ENCODE data around the gene KCMF1. TPM values are rescaled to one million over a fixed set of nuclear protein-coding genes. Genes with fewer than 3 reads are reported as not detected.

The KCMF1 gene
- total RNA-seq, 2 experiments from 2014 or later = 105 to 109 TPM

DNA sequence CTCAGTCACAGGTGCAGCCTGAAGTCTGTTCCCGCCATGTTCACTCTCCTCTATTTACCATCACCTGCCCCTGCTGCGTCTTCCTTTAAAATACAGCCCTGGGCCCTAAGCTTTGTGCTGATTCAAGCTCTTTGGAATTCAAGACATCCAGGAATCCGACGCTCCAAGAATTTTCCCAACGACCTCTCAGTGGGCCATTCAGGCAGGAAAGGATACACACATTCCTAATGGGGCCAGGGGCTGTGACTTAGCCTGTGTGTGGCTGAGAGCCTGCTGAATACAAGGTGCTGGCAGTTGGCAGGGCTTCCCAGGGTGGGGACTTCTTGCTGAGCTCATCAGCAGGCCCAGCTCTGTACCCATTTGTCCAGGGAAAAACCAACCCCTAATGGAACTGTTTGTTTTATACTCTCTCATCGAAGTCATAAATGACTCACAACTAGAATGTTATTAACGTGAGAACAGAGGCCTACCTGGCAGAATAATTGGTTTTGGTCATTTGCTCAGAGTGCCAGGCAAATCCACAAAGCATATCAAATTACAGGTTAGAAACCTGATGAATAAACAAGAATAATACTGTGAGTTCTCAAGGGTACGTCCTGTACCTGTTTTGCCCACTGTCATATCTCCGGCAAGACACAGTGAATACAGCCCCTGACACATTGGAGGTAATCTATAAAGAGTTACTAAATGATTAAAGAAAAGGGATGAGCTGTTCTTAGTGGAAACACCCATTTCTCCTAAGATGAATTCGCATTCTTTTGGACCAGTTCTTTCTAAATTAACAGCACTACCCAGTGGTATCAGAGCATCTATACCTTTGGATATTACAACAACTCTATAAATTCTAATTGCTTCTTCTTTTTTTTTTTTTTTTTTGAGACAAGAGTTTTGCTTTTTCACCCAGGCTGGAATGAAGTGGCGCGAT is 12.6 kb upstream of the KCMF1 start:
- intact Hi-C loops (cut with micrococcal nuclease) = no loop called here
- no peak for DNase-seq

GRCh38 chr2:84959095-84959565 is 11.8 kb upstream of the KCMF1 start:
- peaks cover 39% of the 10 kb centered on the region for H3K4me1 Mint-ChIP-seq (ENCODE audit: low read depth)
- intact Hi-C loops (cut with micrococcal nuclease) = no loop called here
- CTCF ChIA-PET = interaction anchor here (1.0 to 1.9 kb wide), 3 partner anchors 13 to 77 kb away, joined by 4 to 9 read pairs (median 6); no protein-coding TSS in a partner anchor
- DNase-seq = no peak
- peak overlapping the region; percentile 46 for H3K27ac Mint-ChIP-seq
- H3K4me3 Mint-ChIP-seq = no peak overlapping the region
- H3K36me3 Mint-ChIP-seq (ENCODE audit: low read depth) = peaks cover 26% of the 10 kb centered on the region
- no peaks in the 10 kb centered on the region for H3K9me3 Mint-ChIP-seq
- no peaks in the 10 kb centered on the region for H3K27me3 Mint-ChIP-seq (ENCODE audit: low read depth)

More for the DNA sequence above, 12.6 kb upstream of the KCMF1 start:
- H3K27me3 Mint-ChIP-seq (ENCODE audit: low read depth) = no peaks in the 10 kb centered on the region
- H3K9me3 Mint-ChIP-seq = no peaks in the 10 kb centered on the region
- peaks cover 19% of the 10 kb centered on the region for H3K36me3 Mint-ChIP-seq (ENCODE audit: low read depth)
- CTCF ChIA-PET = interaction anchor here (0.6 to 1.9 kb wide), 4 partner anchors 12 to 279 kb away, joined by 3 to 9 read pairs (median 5); no protein-coding TSS in a partner anchor
- peak overlapping the region; percentile 50 for H3K27ac Mint-ChIP-seq
- peaks cover 32% of the 10 kb centered on the region for H3K4me1 Mint-ChIP-seq (ENCODE audit: low read depth)
- H3K4me3 Mint-ChIP-seq = no peak overlapping the region

DNA sequence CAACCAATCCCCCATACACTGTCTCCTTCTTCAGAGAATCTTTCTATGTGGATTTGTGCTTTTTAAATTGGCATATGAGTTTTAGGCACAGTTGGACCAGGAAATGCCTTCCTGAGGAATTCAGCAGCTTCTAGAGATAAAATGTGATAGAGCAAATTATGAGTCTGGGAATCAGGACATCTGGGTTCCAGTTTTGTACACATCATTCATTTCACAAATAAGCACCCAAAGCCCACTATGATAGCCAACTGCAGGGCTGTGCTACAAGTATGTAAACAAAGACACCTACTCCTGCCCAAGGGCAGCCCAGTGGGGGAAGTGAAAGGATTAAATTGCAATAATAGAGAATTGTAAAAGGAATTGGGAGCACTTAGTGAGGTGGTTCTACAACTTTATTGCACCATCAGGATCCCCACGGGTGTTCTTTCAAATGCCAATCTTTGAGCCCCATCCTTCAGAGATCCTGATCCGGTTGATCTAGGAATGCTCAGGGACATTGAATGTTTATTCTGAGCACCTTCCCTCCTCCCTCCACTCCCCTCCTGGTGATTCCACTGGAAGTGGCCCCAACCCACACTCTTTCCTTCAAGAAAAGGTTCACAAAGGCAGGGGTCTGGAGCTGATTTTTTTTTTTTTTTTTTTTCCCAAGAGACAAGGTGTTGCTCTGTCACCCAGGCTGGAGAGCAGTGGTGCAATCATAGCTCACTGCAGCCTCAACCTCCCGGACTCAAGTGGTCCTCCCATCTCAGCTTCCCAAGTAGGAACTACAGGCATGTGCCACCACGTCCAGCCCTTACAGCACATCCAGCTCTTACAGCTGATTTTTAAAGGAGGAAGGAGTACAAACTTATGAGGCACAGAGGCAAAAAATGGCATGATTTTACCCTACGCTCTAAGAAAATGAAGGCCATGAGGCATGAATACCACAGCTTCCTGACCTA is 11.1 kb upstream of the KCMF1 start:
- peak overlapping the region; percentile 46 for H3K27ac Mint-ChIP-seq
- no peak overlapping the region for H3K4me3 Mint-ChIP-seq
- no peaks in the 10 kb centered on the region for H3K27me3 Mint-ChIP-seq (ENCODE audit: low read depth)
- no peak for DNase-seq
- intact Hi-C loops (cut with micrococcal nuclease) = no loop called here
- CTCF ChIA-PET = interaction anchor here (1.0 to 1.9 kb wide), 3 partner anchors 13 to 77 kb away, joined by 4 to 6 read pairs (median 5); no protein-coding TSS in a partner anchor
- H3K36me3 Mint-ChIP-seq (ENCODE audit: low read depth) = peaks cover 32% of the 10 kb centered on the region
- no peaks in the 10 kb centered on the region for H3K9me3 Mint-ChIP-seq
- H3K4me1 Mint-ChIP-seq (ENCODE audit: low read depth) = peaks cover 42% of the 10 kb centered on the region

- no peak overlapping the region for H3K27ac Mint-ChIP-seq
- CTCF ChIA-PET = interaction anchor here (0.9 to 1.5 kb wide), 2 partner anchors 9 to 73 kb away, joined by 3 read pairs; no protein-coding TSS in a partner anchor
- peaks cover 46% of the 10 kb centered on the region for H3K36me3 Mint-ChIP-seq (ENCODE audit: low read depth)
- no peak for DNase-seq
- intact Hi-C loops (cut with micrococcal nuclease) = no loop called here
- H3K4me1 Mint-ChIP-seq (ENCODE audit: low read depth) = peaks cover 50% of the 10 kb centered on the region
- no peak overlapping the region for H3K4me3 Mint-ChIP-seq
- H3K27me3 Mint-ChIP-seq (ENCODE audit: low read depth) = no peaks in the 10 kb centered on the region
- no peaks in the 10 kb centered on the region for H3K9me3 Mint-ChIP-seq
Measured at GRCh38 chr2:84962917-84963316, 8.0 kb upstream of the KCMF1 start.

- Mint-ChIP-seq H3K9me3 (no peaks in the 10 kb centered on the region), H3K4me3 (no peak overlapping the region), H3K27ac (no peak overlapping the region), H3K4me1 (ENCODE audit: low read depth) (peaks cover 50% of the 10 kb centered on the region), H3K27me3 (ENCODE audit: low read depth) (no peaks in the 10 kb centered on the region), H3K36me3 (ENCODE audit: low read depth) (peaks cover 50% of the 10 kb centered on the region)
- no peak for DNase-seq
- CTCF ChIA-PET = interaction anchor here (1.9 kb wide), 1 partner anchor 38 kb away, joined by 6 read pairs; no protein-coding TSS in a partner anchor
- intact Hi-C loops (cut with micrococcal nuclease) = no loop called here
Measured at GRCh38 chr2:84963323-84963691, 7.7 kb upstream of the KCMF1 start.

GRCh38 chr2:84963692-84964405 is 7.1 kb upstream of the KCMF1 start:
- intact Hi-C loops (cut with micrococcal nuclease) = no loop called here

DNA sequence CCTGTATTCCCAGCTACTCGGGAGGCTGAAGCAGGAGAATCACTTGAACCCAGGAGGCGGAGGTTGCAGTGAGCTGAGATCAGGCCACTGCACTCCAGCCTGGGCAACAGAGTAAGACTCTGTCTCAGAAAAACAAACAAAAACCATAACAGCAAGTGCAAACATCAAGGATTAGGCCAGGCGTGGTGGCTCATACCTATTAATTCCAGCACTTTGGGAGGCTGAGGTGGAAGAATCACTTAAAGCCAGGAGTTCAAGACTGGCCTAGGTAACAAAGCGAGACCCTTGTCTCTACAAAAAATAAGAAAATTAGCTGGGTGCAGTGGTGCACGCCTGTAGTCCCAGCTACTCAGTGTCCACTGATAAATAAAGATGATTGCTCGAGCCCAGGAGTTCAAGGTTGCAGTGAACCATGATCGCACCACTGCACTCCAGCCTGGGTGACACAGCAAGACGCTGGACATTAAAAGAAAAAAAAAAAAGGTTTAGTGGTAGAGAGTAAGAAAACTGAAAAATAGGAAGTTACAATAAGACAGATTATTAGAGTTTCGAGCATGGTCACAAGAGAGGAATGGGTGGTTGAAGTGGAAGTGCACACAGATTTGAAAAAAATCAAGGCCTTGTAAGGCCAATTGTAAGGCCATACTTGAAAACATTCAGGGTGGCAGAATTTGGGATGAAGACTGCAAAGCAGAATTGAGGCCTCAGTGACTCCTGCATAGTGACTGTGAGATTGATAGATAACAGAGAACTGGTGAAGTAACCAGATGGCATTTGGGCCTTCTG is 6.4 kb upstream of the KCMF1 start:
- intact Hi-C loops (cut with micrococcal nuclease) = no loop called here
- Mint-ChIP-seq H3K4me3 (no peak overlapping the region), H3K36me3 (ENCODE audit: low read depth) (peaks cover 58% of the 10 kb centered on the region), H3K4me1 (ENCODE audit: low read depth) (peaks cover 48% of the 10 kb centered on the region), H3K9me3 (no peaks in the 10 kb centered on the region), H3K27ac (peak overlapping the region; percentile 12), H3K27me3 (ENCODE audit: low read depth) (no peaks in the 10 kb centered on the region)
- no peak for DNase-seq
- CTCF ChIA-PET = interaction anchor here (1.9 kb wide), 1 partner anchor 39 kb away, joined by 6 read pairs; no protein-coding TSS in a partner anchor

More at GRCh38 chr2:84963692-84964405, 7.1 kb upstream of the KCMF1 start:
- Mint-ChIP-seq H3K36me3 (ENCODE audit: low read depth) (peaks cover 53% of the 10 kb centered on the region), H3K9me3 (no peaks in the 10 kb centered on the region), H3K27me3 (ENCODE audit: low read depth) (no peaks in the 10 kb centered on the region), H3K4me1 (ENCODE audit: low read depth) (peaks cover 51% of the 10 kb centered on the region), H3K27ac (no peak overlapping the region), H3K4me3 (no peak overlapping the region)
- CTCF ChIA-PET = interaction anchor here (1.9 kb wide), 1 partner anchor 38 kb away, joined by 6 read pairs; no protein-coding TSS in a partner anchor
- DNase-seq = no peak

DNA sequence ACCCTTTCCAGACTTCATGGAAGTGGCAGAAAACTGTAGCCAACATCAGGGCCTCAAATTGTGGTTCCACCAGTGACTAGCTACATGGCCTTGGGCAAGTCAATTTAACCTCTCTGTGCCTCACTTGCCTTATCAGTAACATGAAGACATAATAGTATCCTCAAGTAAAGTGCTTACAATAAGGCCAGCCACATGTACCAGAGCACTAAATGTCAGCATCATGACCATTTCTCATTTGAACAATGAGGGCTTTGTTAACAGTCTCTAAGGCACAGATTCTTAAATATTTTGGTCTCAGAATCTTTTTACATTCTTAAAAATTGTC is 5.8 kb upstream of the KCMF1 start:
- H3K9me3 Mint-ChIP-seq = no peaks in the 10 kb centered on the region
- peaks cover 47% of the 10 kb centered on the region for H3K4me1 Mint-ChIP-seq (ENCODE audit: low read depth)
- H3K4me3 Mint-ChIP-seq = no peak overlapping the region
- peak overlapping the region; percentile 12 for H3K27ac Mint-ChIP-seq
- DNase-seq = no peak
- no peaks in the 10 kb centered on the region for H3K27me3 Mint-ChIP-seq (ENCODE audit: low read depth)
- peaks cover 63% of the 10 kb centered on the region for H3K36me3 Mint-ChIP-seq (ENCODE audit: low read depth)
- CTCF ChIA-PET = interaction anchor here (1.4 to 1.9 kb wide), 2 partner anchors 18 to 39 kb away, joined by 3 to 6 read pairs; no protein-coding TSS in a partner anchor
- intact Hi-C loops (cut with micrococcal nuclease) = no loop called here

DNA sequence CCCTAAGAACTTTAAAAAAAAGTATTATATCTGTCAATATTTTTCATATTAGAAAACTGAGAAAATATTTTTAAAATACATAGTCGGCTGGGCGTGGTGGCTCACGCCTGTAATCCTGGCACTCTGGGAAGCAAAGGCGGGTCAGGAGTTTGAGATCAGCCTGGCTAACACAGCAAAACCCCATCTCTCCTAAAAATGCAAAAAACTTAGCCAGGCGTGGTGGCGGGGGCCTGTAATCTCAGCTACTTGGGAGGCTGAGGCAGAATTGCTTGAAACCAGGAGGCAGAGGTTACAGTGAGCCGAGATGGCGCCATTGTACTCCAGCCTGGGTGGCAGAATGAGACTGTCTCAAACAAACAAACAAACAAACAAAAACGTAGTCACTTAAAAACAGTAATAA is 5.1 kb upstream of the KCMF1 start:
- intact Hi-C loops (cut with micrococcal nuclease) = no loop called here
- peaks cover 47% of the 10 kb centered on the region for H3K4me1 Mint-ChIP-seq (ENCODE audit: low read depth)
- H3K27me3 Mint-ChIP-seq (ENCODE audit: low read depth) = no peaks in the 10 kb centered on the region
- H3K9me3 Mint-ChIP-seq = no peaks in the 10 kb centered on the region
- H3K36me3 Mint-ChIP-seq (ENCODE audit: low read depth) = peaks cover 60% of the 10 kb centered on the region
- H3K27ac Mint-ChIP-seq = no peak overlapping the region
- CTCF ChIA-PET = interaction anchor here (1.0 to 1.4 kb wide), 4 partner anchors 10 to 39 kb away, joined by 3 to 6 read pairs (median 3); no protein-coding TSS in a partner anchor
- no peak for DNase-seq
- H3K4me3 Mint-ChIP-seq = no peak overlapping the region

- CTCF ChIA-PET = interaction anchor here (1.0 to 5.2 kb wide), 4 partner anchors 9 to 41 kb away, joined by 3 to 30 read pairs (median 4); no protein-coding TSS in a partner anchor
- H3K4me1 Mint-ChIP-seq (ENCODE audit: low read depth) = peaks cover 45% of the 10 kb centered on the region
- no peaks in the 10 kb centered on the region for H3K27me3 Mint-ChIP-seq (ENCODE audit: low read depth)
- peaks cover 56% of the 10 kb centered on the region for H3K36me3 Mint-ChIP-seq (ENCODE audit: low read depth)
- DNase-seq = no peak
- no peaks in the 10 kb centered on the region for H3K9me3 Mint-ChIP-seq
- H3K27ac Mint-ChIP-seq = peak overlapping the region; percentile 68
- H3K4me3 Mint-ChIP-seq = peak overlapping the region; percentile 42
- intact Hi-C loops (cut with micrococcal nuclease) = no loop called here
Measured at GRCh38 chr2:84966731-84967130, 4.2 kb upstream of the KCMF1 start.
